Aorta (tissue), 5 donors: ENCODE data around the gene INPP4B. TPM values are rescaled to one million over a fixed set of nuclear protein-coding genes. Genes with fewer than 3 reads are reported as not detected.

Experiments used
- ATAC-seq: fragments of 200-7000 bp; cut with Tn5 transposase; one replicate; pipeline ENCODE4 v1.9.1; 2022; ENCODE audit warnings: moderate library complexity; ENCODE audit not compliant: low FRiP score
- DNase-seq, 2 donors: peaks; one replicate each; pipeline ENCODE4 v3.0.0-alpha.2; 2020
- H3K27ac ChIP-seq, 2 donors: one replicate each; pipeline ENCODE4 v1.5.1; 2013; ENCODE audit warnings: low read length in 2 of 2, mild to moderate bottlenecking in 2 of 2, moderate library complexity in 2 of 2, control low read depth in 1 of 2, inconsistent platforms in 1 of 2, low read depth in 1 of 2
- H3K27me3 ChIP-seq, 2 donors: one replicate each; pipeline ENCODE4 v1.6.1; 2013; ENCODE audit warnings: control low read depth in 1 of 2, low read length in 1 of 2, mild to moderate bottlenecking in 1 of 2, moderate library complexity in 1 of 2; ENCODE audit not compliant: insufficient read depth in 2 of 2, control insufficient read depth in 1 of 2
- H3K36me3 ChIP-seq, 2 donors: one replicate each; pipeline ENCODE4 v1.6.1; 2013; ENCODE audit warnings: control low read depth in 1 of 2, low read length in 1 of 2, mild to moderate bottlenecking in 1 of 2; ENCODE audit not compliant: insufficient read depth in 2 of 2, control insufficient read depth in 1 of 2
- H3K4me1 ChIP-seq, 2 donors: one replicate each; pipeline ENCODE4 v1.6.1; 2013; ENCODE audit warnings: low read length in 2 of 2, control low read depth in 1 of 2, mild to moderate bottlenecking in 1 of 2, moderate library complexity in 1 of 2; ENCODE audit not compliant: insufficient read depth in 2 of 2, control insufficient read depth in 1 of 2
- H3K4me3 ChIP-seq, 2 donors: one replicate each; pipeline ENCODE4 v1.5.1; 2013; ENCODE audit warnings: low read length in 2 of 2, control low read depth in 1 of 2, mild to moderate bottlenecking in 1 of 2
- H3K9me3 ChIP-seq: one replicate; pipeline ENCODE4 v1.6.1; 2013; ENCODE audit warnings: mild to moderate bottlenecking, low read length; ENCODE audit not compliant: control insufficient read depth
- WGBS, 2 donors: extraction: QIAGEN DNeasy Blood & Tissue Kit; methylation state at CpG; one replicate each; pipeline ENCODE4 v1.1.7; 2013; 5-methylcytosine and 5-hydroxymethylcytosine counted together
- intact Hi-C, 2 donors: fragments of 100-400 bp; cut with DNase I; formaldehyde crosslinking; loops; one replicate each; pipeline versions ENCODE4 v1.14.2 to v1.15.0; 2022
- polyA plus RNA-seq, 2 donors: library from polyadenylated mRNA; stranded (reverse); fragments of 200-250 nt; gene quantifications; one replicate each; pipeline ENCODE4 v1.2.3, GENCODE V29; 2013
- total RNA-seq, 2 donors: library from RNA; stranded (reverse); fragmentation: NEBNext Ultra II Directional; extraction: Animal tissue kit (Norgen Biotek cat#: 25700); gene quantifications; one replicate each; pipeline ENCODE4 v1.2.1, GENCODE V29; 2021
- donor health status: healthy with polysubstance abuse.
- donor health status: Bipolar disorder and iron deficiency.
- donor health status: DM: no; HTN: no; CAD: no.
- donor health status: DM: no; HTN: no; CAD: no.
- donor health status: DM: yes; HTN: yes; CAD: no.

Gene INPP4B
- total and polyA plus RNA-seq, 4 donors = 3.3 to 36.8 (median 20.7) TPM

GRCh38 chr4:142707401-142707800 is 138.7 kb downstream of the INPP4B start:
- no peak overlapping the region for H3K27ac ChIP-seq
- H3K4me3 ChIP-seq = no peak overlapping the region
- no peaks in the 10 kb centered on the region for H3K9me3 ChIP-seq
- H3K4me1 ChIP-seq = no peaks in the 10 kb centered on the region
- DNase-seq = no peak
- WGBS, 2 donors = 78 to 91% methylated on average over 1 of the region's 1 CpG
- no peak for ATAC-seq
- H3K27me3 ChIP-seq = no peaks in the 10 kb centered on the region
- no peaks in the 10 kb centered on the region for H3K36me3 ChIP-seq
- intact Hi-C loops = no loop called here

GRCh38 chr4:142706381-142706780 is 139.7 kb downstream of the INPP4B start:
- no peaks in the 10 kb centered on the region for H3K4me1 ChIP-seq
- H3K27ac ChIP-seq = no peak overlapping the region
- no peaks in the 10 kb centered on the region for H3K36me3 ChIP-seq
- ATAC-seq (no peak), DNase-seq (no peak)
- H3K4me3 ChIP-seq = no peak overlapping the region
- no peaks in the 10 kb centered on the region for H3K9me3 ChIP-seq
- 91 to 100% methylated on average over 1 of the region's 1 CpG for WGBS, 2 donors
- H3K27me3 ChIP-seq = no peaks in the 10 kb centered on the region
- intact Hi-C loops = no loop called here

GRCh38 chr4:142705820-142706219 is 140.3 kb downstream of the INPP4B start:
- Histone ChIP-seq H3K27me3 (no peaks in the 10 kb centered on the region), H3K27ac (no peak overlapping the region), H3K9me3 (no peaks in the 10 kb centered on the region), H3K4me3 (no peak overlapping the region), H3K36me3 (no peaks in the 10 kb centered on the region), H3K4me1 (no peaks in the 10 kb centered on the region)
- DNase-seq (no peak), ATAC-seq (no peak)
- intact Hi-C loops = no loop called here
- WGBS, 2 donors = 82 to 92% methylated on average over 1 of the region's 1 CpG

GRCh38 chr4:142703694-142704309 is 142.3 kb downstream of the INPP4B start:
- Histone ChIP-seq H3K4me1 (no peaks in the 10 kb centered on the region), H3K27ac (no peak overlapping the region), H3K9me3 (no peaks in the 10 kb centered on the region), H3K27me3 (no peaks in the 10 kb centered on the region), H3K36me3 (no peaks in the 10 kb centered on the region), H3K4me3 (no peak overlapping the region)
- ATAC-seq = no peak
- no peak for DNase-seq
- 73 to 80% methylated on average over 4 of the region's 4 CpGs for WGBS, 2 donors
- intact Hi-C loops = no loop called here

- Histone ChIP-seq H3K9me3 (no peaks in the 10 kb centered on the region), H3K4me3 (no peak overlapping the region), H3K4me1 (peaks cover 3 to 5% of the 10 kb centered on the region in 2 donors), H3K27me3 (no peaks in the 10 kb centered on the region), H3K27ac (no peak overlapping the region), H3K36me3 (no peaks in the 10 kb centered on the region)
- ATAC-seq (no peak), DNase-seq (no peak)
- intact Hi-C loops = no loop called here
These were observed 145.1 kb downstream of the INPP4B start for GRCh38 chr4:142701017-142701416.

- Histone ChIP-seq H3K36me3 (no peaks in the 10 kb centered on the region), H3K9me3 (no peaks in the 10 kb centered on the region), H3K27me3 (no peaks in the 10 kb centered on the region), H3K4me1 (peaks cover 3 to 6% of the 10 kb centered on the region in 2 donors), H3K4me3 (no peak overlapping the region), H3K27ac (no peak overlapping the region)
- no peak for ATAC-seq
- DNase-seq = no peak
- intact Hi-C loops = no loop called here
These were observed 145.6 kb downstream of the INPP4B start for GRCh38 chr4:142700531-142700930.

GRCh38 chr4:142698552-142698951 is 147.5 kb downstream of the INPP4B start:
- H3K9me3 ChIP-seq = no peaks in the 10 kb centered on the region
- H3K4me3 ChIP-seq = no peak overlapping the region
- no peaks in the 10 kb centered on the region for H3K36me3 ChIP-seq
- DNase-seq (no peak), ATAC-seq (no peak)
- peaks cover 3 to 6% of the 10 kb centered on the region in 2 donors for H3K4me1 ChIP-seq
- intact Hi-C loops = no loop called here
- no peaks in the 10 kb centered on the region for H3K27me3 ChIP-seq
- no peak overlapping the region for H3K27ac ChIP-seq
- 95 to 98% methylated on average over 1 of the region's 1 CpG for WGBS, 2 donors

- peaks cover 3 to 6% of the 10 kb centered on the region in 2 donors for H3K4me1 ChIP-seq
- WGBS, 2 donors = 94 to 97% methylated on average over 1 of the region's 1 CpG
- no peak overlapping the region for H3K27ac ChIP-seq
- intact Hi-C loops = no loop called here
- no peak for DNase-seq
- no peak overlapping the region for H3K4me3 ChIP-seq
- H3K27me3 ChIP-seq = no peaks in the 10 kb centered on the region
- no peak for ATAC-seq
- H3K36me3 ChIP-seq = no peaks in the 10 kb centered on the region
- H3K9me3 ChIP-seq = no peaks in the 10 kb centered on the region
These were observed 148.2 kb downstream of the INPP4B start for GRCh38 chr4:142697928-142698327.

- ATAC-seq (no peak), DNase-seq (no peak)
- Histone ChIP-seq H3K4me1 (peaks cover 3 to 6% of the 10 kb centered on the region in 2 donors), H3K9me3 (no peaks in the 10 kb centered on the region), H3K27ac (no peak overlapping the region), H3K27me3 (no peaks in the 10 kb centered on the region), H3K36me3 (no peaks in the 10 kb centered on the region), H3K4me3 (no peak overlapping the region)
- WGBS, 2 donors = 51 to 55% methylated on average over 2 of the region's 2 CpGs
- intact Hi-C loops = no loop called here
These were observed 148.8 kb downstream of the INPP4B start for GRCh38 chr4:142697320-142697719.
